Ascending aorta (tissue), 2 donors: ENCODE measurements around the gene CD48. TPM values are rescaled to one million over a fixed set of nuclear protein-coding genes. Genes with fewer than 3 reads are reported as not detected.
"Not testable (repeated sequence)": the region's sequence is repeated elsewhere in the genome, so short reads cannot be mapped to it uniquely, and the experiment has no call there.

Experiments used
- DNase-seq, 2 donors: peaks; one replicate each; pipeline ENCODE4 v3.0.0-alpha.2; 2019; ENCODE audit warnings: low spot score in 2 of 2
- H3K27ac ChIP-seq, 2 donors: fragments of 200-600 bp; sonication (generic); one replicate each; pipeline ENCODE4 v1.5.1; 2016 to 2017; ENCODE audit warnings: mild to moderate bottlenecking in 1 of 2
- H3K27me3 ChIP-seq: fragments of 200-600 bp; sonication (generic); one replicate; pipeline ENCODE4 v1.5.1; 2017
- H3K36me3 ChIP-seq, 2 donors: fragments of 200-600 bp; sonication (generic); one replicate each; pipeline ENCODE4 v1.5.1; 2016
- H3K4me1 ChIP-seq, 2 donors: fragments of 200-600 bp; sonication (generic); one replicate each; pipeline ENCODE4 v1.5.1; 2016 to 2017; ENCODE audit warnings: mild to moderate bottlenecking in 1 of 2
- H3K4me3 ChIP-seq, 2 donors: fragments of 200-600 bp; sonication (generic); one replicate each; pipeline ENCODE4 v1.5.1; 2016 to 2017; ENCODE audit warnings: mild to moderate bottlenecking in 1 of 2
- H3K9me3 ChIP-seq, 2 donors: fragments of 200-600 bp; sonication (generic); one replicate each; pipeline ENCODE4 v1.5.1; 2016
- CTCF ChIP-seq, 3 experiments: fragments of 200-600 bp in 2 of 3; fragments of 450-650 bp in 1 of 3; sonication (generic) in 2 of 3; IDR thresholded peaks; one replicate each; pipeline ENCODE4 v1.5.1; 2016 to 2019; ENCODE audit warnings: antibody characterized with exemption in 3 of 3, mild to moderate bottlenecking in 1 of 3, moderate library complexity in 1 of 3
- intact Hi-C: fragments of 100-400 bp; cut with DNase I; formaldehyde crosslinking; loops from one replicate; pipeline ENCODE4 v1.15.1; 2023
- total RNA-seq: library from RNA; depleted of rRNA; stranded (reverse); fragments of >200 nt; gene quantifications from one replicate; pipeline ENCODE4 v1.1.0, GENCODE V29; 2016

The CD48 gene
- total RNA-seq, 1 donor from 2014 or later = not detected

GRCh38 chr1:160652924-160653619 lies 58.5 kb downstream of the CD48 start:
- no peak for DNase-seq
- H3K4me1 ChIP-seq = no peaks in the 10 kb centered on the region
- H3K9me3 ChIP-seq = no peaks in the 10 kb centered on the region
- no peak overlapping the region for H3K27ac ChIP-seq
- intact Hi-C loops = no loop called here
- H3K4me3 ChIP-seq = no peak overlapping the region
- no peaks in the 10 kb centered on the region for H3K27me3 ChIP-seq
- no peak for TF ChIP-seq CTCF (IDR thresholded peaks at IDR 0.05)
- H3K36me3 ChIP-seq = no peaks in the 10 kb centered on the region

- intact Hi-C loops, H3K4me1 ChIP-seq, DNase-seq, H3K36me3 ChIP-seq, H3K4me3 ChIP-seq, H3K9me3 ChIP-seq, H3K27me3 ChIP-seq, H3K27ac ChIP-seq: not testable (repeated sequence)
These were observed 59.5 kb downstream of the CD48 start for GRCh38 chr1:160652065-160652641.

- Histone ChIP-seq H3K4me1 (no peaks in the 10 kb centered on the region), H3K9me3 (no peaks in the 10 kb centered on the region), H3K36me3 (no peaks in the 10 kb centered on the region), H3K27me3 (no peaks in the 10 kb centered on the region), H3K4me3 (no peak overlapping the region), H3K27ac (no peak overlapping the region)
- intact Hi-C loops = no loop called here
- TF ChIP-seq CTCF (IDR thresholded peaks at IDR 0.05) = no peak
- no peak for DNase-seq
These were observed 60.1 kb downstream of the CD48 start for GRCh38 chr1:160651433-160652064.

GRCh38 chr1:160647329-160647720 lies 64.3 kb downstream of the CD48 start:
- Histone ChIP-seq H3K9me3 (no peaks in the 10 kb centered on the region), H3K27ac (no peak overlapping the region), H3K4me3 (no peak overlapping the region), H3K27me3 (no peaks in the 10 kb centered on the region), H3K36me3 (no peaks in the 10 kb centered on the region), H3K4me1 (no peaks in the 10 kb centered on the region)
- no peak for DNase-seq
- intact Hi-C loops = no loop called here
- TF ChIP-seq CTCF (IDR thresholded peaks at IDR 0.05) = no peak

- Histone ChIP-seq H3K27me3 (no peaks in the 10 kb centered on the region), H3K9me3 (no peaks in the 10 kb centered on the region), H3K27ac (no peak within 1 kb of the TSS), H3K36me3 (no peaks in the 10 kb centered on the region), H3K4me3 (no peak within 1 kb of the TSS), H3K4me1 (no peaks in the 10 kb centered on the region)
- intact Hi-C loops = no loop called here
- DNase-seq = no peak
- no peak for TF ChIP-seq CTCF (IDR thresholded peaks at IDR 0.05)
These were observed 64.8 kb downstream of the CD48 start, which contains the start of gene SLAMF1 for GRCh38 chr1:160646711-160647328. SLAMF1 (minus strand) TSS chr1:160647044; CDS start chr1:160646945, 99 bp downstream.

- TF ChIP-seq CTCF (IDR thresholded peaks at IDR 0.05) = no peak
- no peaks in the 10 kb centered on the region for H3K4me1 ChIP-seq
- intact Hi-C loops = no loop called here
- no peaks in the 10 kb centered on the region for H3K36me3 ChIP-seq
- no peak overlapping the region for H3K27ac ChIP-seq
- H3K4me3 ChIP-seq = no peak overlapping the region
- H3K9me3 ChIP-seq = no peaks in the 10 kb centered on the region
- no peak for DNase-seq
- no peaks in the 10 kb centered on the region for H3K27me3 ChIP-seq
These were observed 65.4 kb downstream of the CD48 start for GRCh38 chr1:160646180-160646579.
